Measurements from ENCODE around the gene SEMA5B.

The SEMA5B gene

DNA sequence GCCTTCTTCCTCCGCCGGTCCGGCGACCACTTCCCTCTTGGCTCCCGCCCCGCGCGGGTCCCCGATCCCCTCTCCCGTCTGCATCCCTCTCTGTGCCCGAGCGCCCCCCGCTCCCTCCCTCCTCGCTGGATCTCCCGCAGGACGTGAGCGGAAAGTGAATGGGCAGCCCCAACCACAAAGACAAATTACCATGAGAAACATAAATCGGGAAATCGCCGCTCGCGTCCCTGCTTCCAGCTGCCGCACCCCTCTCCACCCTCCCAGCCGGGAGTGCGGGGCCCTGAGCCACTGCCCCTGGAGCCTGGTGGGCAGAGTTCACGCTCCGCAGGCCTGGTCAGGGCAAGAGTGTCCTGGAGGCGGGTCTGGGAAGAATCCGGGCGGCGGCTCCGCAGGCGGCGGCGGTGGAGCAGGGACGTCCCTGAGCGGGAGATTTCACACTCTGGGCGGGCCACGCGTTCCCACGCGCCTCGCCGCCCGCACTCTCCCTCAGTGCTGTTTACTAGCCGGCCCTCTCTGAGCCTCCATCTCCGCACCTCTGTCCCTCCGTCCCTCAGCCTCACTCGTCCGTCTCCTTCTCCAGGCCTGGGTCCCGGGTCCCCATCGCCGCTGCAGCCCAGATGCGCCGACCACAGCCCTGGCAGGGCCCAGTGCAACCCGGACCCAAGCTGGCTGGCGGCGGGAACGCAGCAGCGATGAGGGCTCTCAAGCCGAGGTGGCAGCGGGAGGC is 835 bp downstream of the SEMA5B start:
- in situ Hi-C loops (cut with HindIII; ENCODE audit: low sequenced_read_pairs) = loop anchor here (10.0 kb wide), 1 partner anchor 62 kb away; no protein-coding TSS in a partner anchor

- in situ Hi-C loops (cut with HindIII; ENCODE audit: low sequenced_read_pairs) = loop anchor here (10.0 kb wide), 1 partner anchor 61 kb away; no protein-coding TSS in a partner anchor
Observed at GRCh38 chr3:123025642-123026521, 1.7 kb downstream of the SEMA5B start.

- in situ Hi-C loops (cut with HindIII; ENCODE audit: low sequenced_read_pairs) = loop anchor here (10.0 kb wide), 1 partner anchor 59 kb away; no protein-coding TSS in a partner anchor
Observed at GRCh38 chr3:123024056-123024455, 3.5 kb downstream of the SEMA5B start.

GRCh38 chr3:123021996-123022510 is 5.5 kb downstream of the SEMA5B start:
- in situ Hi-C loops (cut with HindIII; ENCODE audit: low sequenced_read_pairs) = loop anchor here (10.0 kb wide), 1 partner anchor 57 kb away; no protein-coding TSS in a partner anchor

DNA sequence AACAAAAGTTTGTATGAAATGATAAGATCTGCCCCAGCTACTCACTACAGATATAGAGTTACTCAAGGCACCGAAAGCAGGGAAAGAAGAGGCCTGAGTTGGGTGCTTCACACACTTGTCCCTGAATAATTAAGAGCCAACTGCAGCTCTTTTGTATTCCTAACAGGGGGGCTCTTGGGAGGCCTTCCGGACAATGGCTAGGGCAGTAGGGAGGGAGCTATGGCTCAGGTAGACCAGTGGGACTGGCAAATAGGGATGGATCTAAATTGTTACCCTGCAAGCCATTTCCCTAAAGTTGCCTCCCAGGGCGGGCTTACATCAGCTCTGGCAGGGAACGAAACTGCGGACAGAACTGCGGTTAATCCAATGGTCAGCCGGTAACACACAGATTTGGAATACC is 6.2 kb downstream of the SEMA5B start:
- in situ Hi-C loops (cut with HindIII; ENCODE audit: low sequenced_read_pairs) = loop anchor here (10.0 kb wide), 1 partner anchor 57 kb away; no protein-coding TSS in a partner anchor

DNA sequence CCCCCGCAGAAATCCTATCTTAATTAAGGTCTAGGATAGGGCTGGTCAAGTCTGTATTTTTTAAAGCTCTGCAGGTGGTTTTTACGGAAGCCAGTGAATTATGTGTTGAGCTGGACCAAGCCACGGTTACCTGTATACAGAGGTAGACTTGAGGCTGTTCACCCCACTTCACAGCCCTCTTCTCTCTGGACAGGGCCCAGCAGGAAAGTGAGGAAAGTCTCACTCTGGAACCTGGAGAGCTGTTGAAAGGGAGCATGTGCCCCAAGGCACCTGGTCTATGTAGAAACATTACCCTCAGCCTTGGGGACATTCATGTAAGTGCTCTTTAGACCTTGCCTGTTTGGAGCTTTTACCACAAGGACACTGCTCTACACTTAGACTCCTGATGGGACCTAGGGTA is 6.9 kb downstream of the SEMA5B start:
- in situ Hi-C loops (cut with HindIII; ENCODE audit: low sequenced_read_pairs) = loop anchor here (10.0 kb wide), 1 partner anchor 56 kb away; no protein-coding TSS in a partner anchor

- in situ Hi-C loops (cut with HindIII; ENCODE audit: low sequenced_read_pairs) = no loop called here
Observed at GRCh38 chr3:123019591-123019990, 8.0 kb downstream of the SEMA5B start.

DNA sequence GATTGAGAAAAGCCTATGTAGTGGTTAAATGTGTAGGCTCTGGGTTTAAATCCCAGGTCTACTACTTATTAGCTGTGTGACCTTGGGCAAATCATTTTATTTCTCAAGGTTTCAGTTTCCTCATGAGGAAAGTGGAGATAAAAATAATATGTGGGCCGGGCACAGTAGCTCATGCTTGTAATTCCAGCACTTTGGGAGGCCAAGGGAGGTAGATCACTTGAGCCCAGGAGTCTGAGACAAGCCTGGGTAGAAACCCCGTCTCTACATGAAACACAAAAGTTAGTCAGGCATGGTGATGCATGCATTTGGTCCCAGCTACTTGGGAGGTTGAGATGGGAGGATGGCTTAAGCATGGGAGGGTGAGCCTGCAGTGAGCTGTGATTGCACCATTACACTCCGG is 8.4 kb downstream of the SEMA5B start:
- in situ Hi-C loops (cut with HindIII; ENCODE audit: low sequenced_read_pairs) = no loop called here

DNA sequence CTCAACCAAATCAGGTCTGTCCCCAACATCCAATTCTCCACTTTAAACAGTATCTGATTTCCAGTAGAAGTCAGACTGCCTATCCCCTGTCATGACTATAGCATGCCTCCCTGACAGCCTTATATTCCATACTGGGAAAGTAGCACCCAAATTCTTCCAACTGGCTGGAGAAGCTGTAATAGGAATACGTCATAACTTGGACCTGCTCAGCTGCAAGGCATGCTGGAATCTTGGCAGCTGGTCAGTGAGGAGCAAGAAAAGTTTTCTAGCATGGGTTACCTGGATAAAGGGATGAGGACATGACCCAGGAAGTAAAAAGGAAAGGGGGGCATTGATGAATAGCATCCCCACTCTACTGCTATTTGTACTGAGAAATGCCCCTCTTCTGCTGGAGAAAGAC is 8.9 kb downstream of the SEMA5B start:
- in situ Hi-C loops (cut with HindIII; ENCODE audit: low sequenced_read_pairs) = no loop called here

DNA sequence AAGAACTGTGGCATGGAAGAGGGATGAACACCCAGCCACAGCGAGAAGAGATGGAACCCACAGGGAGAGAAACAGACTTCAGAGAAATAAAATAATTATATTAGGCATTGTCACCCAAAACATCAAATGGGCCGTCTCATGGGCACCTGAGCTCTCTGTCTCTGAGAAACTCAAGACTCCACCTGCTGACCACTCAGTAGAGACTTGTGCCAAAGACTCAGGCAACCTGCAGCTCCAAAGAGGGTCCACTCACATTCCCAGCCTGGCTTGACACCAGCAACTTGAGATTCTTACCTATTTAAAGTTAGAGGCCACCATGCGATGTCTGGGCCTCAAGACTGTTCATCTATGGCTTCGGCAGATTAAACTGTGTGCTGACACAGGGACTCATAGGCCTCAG is 12.0 kb downstream of the SEMA5B start:
- in situ Hi-C loops (cut with HindIII; ENCODE audit: low sequenced_read_pairs) = no loop called here

- in situ Hi-C loops (cut with HindIII; ENCODE audit: low sequenced_read_pairs) = no loop called here
Observed at GRCh38 chr3:123013876-123014275, 13.7 kb downstream of the SEMA5B start.

DNA sequence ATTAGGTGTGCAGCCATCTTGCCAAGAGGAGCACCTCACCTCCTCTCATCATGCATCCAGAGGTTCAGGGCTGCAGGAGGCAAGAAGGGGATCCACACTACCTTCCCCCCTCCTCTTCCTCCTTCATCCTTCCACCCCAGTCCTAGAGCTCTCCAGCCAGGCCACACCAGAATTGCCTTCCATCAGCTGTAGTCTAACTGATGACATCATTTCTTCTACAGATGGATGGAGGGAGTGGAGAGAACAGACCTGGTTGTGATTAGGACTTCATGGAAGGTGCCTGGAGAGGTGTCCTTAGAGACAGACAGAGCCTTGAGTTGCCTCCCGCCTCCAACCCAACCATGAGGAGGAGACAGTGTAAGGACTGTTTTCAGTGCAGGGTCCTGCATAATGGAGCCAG is 14.9 kb downstream of the SEMA5B start:
- in situ Hi-C loops (cut with HindIII; ENCODE audit: low sequenced_read_pairs) = no loop called here

- in situ Hi-C loops (cut with HindIII; ENCODE audit: low sequenced_read_pairs) = no loop called here
Observed at GRCh38 chr3:123011447-123011846, 16.1 kb downstream of the SEMA5B start.

- in situ Hi-C loops (cut with HindIII; ENCODE audit: low sequenced_read_pairs) = no loop called here
Observed at GRCh38 chr3:123008840-123009239, 18.7 kb downstream of the SEMA5B start.

- in situ Hi-C loops (cut with HindIII; ENCODE audit: low sequenced_read_pairs) = no loop called here
Observed at GRCh38 chr3:123006609-123007008, 21.0 kb downstream of the SEMA5B start.

GRCh38 chr3:123005291-123005690 is 22.3 kb downstream of the SEMA5B start:
- in situ Hi-C loops (cut with HindIII; ENCODE audit: low sequenced_read_pairs) = no loop called here

- in situ Hi-C loops (cut with HindIII; ENCODE audit: low sequenced_read_pairs) = no loop called here
Observed at GRCh38 chr3:123004201-123004918, 23.2 kb downstream of the SEMA5B start.

GRCh38 chr3:123002749-123003497 is 24.6 kb downstream of the SEMA5B start:
- in situ Hi-C loops (cut with HindIII; ENCODE audit: low sequenced_read_pairs) = no loop called here

DNA sequence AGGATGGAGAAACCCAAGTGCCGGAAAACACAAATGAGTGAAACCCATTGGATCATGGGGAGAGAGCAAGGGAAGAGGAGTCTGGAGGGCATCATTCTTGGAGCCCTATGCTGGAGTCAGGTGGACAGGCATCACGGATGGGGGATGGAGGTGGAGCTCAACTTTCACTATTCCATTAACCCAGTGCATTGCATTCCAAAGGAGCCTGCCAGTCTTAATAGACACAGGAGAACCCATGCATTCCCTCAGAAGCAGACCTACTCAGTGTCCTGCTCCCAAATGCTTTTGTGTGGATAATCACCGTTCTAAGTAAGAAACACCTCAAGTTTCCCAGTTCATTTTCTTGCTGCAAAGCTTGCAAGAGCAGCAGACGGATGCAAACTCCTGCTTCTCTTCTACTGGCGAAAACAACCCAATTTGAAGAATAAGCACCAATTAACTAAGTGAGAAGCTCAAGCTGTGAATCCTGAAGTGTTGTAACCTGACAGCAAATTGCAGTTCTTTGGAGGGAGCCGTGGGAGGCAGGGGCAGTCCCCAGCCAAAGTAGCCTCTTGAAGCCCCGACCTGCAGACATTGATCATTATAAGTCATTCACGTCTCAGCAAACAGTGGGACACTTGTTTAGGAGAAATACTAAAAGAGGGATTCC is 25.3 kb downstream of the SEMA5B start:
- in situ Hi-C loops (cut with HindIII; ENCODE audit: low sequenced_read_pairs) = no loop called here

DNA sequence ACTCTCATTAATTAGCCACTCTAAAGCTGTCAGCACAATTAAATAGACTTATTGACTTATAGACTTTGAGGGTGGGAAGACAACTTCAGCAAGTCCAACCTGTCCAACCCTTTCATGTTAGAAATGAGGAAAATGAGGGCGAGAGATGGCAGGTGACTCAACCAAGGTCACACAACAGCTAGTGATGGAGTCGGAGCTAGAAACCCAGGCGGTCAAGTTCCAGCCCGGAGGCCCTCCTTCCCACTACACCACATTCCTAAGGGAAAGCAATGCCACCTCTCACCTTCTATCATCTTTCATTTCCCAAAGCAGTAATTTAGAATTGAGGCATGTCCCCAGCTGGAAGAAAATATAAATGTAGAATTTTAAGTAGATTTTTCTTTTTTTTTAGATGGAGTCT is 28.7 kb downstream of the SEMA5B start:
- in situ Hi-C loops (cut with HindIII; ENCODE audit: low sequenced_read_pairs) = no loop called here

All from DLD1 (cell line).